ENCODE results near the gene ARHGAP21.

DNA sequence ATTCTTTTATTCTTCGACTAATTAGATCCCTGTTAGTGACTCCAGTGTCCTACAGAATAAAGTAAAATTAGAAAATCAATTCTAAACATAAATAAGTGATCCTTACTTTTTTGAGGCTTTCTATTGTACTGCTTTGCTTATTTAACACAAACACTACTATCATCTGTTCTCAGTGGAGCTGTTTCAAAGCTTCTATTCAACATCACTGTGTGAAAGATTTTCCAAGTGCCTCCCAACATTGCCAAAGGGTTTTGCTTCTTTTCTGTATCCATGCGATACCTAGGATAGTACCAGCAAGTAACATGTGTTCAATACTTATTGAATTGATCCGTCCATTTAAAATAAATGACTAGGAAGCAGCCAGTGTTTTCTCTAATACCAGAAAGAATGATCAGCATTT, 125.7 kb downstream of the ARHGAP21 start:
- TF ChIP-seq, protein P1, sequence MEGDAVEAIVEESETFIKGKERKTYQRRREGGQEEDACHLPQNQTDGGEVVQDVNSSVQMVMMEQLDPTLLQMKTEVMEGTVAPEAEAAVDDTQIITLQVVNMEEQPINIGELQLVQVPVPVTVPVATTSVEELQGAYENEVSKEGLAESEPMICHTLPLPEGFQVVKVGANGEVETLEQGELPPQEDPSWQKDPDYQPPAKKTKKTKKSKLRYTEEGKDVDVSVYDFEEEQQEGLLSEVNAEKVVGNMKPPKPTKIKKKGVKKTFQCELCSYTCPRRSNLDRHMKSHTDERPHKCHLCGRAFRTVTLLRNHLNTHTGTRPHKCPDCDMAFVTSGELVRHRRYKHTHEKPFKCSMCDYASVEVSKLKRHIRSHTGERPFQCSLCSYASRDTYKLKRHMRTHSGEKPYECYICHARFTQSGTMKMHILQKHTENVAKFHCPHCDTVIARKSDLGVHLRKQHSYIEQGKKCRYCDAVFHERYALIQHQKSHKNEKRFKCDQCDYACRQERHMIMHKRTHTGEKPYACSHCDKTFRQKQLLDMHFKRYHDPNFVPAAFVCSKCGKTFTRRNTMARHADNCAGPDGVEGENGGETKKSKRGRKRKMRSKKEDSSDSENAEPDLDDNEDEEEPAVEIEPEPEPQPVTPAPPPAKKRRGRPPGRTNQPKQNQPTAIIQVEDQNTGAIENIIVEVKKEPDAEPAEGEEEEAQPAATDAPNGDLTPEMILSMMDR (IDR thresholded peaks at IDR 0.05; ENCODE audit: low read depth, low read length, poor library complexity, severe bottlenecking) = no peak
- TF ChIP-seq EZH2phosphoT487 (IDR thresholded peaks at IDR 0.05; ENCODE audit: borderline replicate concordance, low read length) = no peak

Measured in DOHH2 (cell line).